AG09309 (cell line): Measurements from ENCODE around the gene APOA1.

Experiments used
- DNase-seq: peaks from one replicate; pipeline ENCODE4 v3.0.0-alpha.2; 2010; ENCODE audit warnings: low read depth
- H3K4me3 ChIP-seq: 2 replicates; pipeline ENCODE4 v1.5.1; 2011; ENCODE audit warnings: mild to moderate bottlenecking, low read depth, low read length, moderate library complexity; ENCODE audit not compliant: control insufficient read depth
- TF ChIP-seq, protein P1 (sequence below): IDR thresholded peaks from 2 replicates; pipeline ENCODE4 v1.5.1; 2011; ENCODE audit warnings: mild to moderate bottlenecking, low read depth, low read length, inconsistent platforms; ENCODE audit not compliant: insufficient read depth, control insufficient read depth; ENCODE audit errors: missing control alignments

Gene APOA1

DNA sequence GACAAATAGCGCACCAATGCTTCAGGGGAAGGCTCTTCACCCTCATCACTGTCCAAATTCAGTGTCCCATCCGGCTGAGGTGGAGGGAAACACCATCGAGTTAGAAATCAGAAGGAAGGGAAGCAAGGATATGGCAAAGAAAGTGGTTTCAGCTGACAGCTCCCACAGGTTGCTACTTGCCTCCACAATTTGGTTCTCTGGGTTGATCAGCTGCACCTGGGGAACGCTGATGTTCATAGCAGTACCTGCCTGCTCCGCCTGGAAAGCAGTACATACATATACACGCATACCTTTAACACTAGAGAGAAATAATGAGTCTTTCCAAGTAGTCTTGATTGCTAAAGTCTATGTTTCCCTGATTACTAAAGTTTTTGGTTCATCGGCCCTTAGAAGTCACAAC lies 37.8 kb upstream of the APOA1 start:
- DNase-seq = no peak
- TF ChIP-seq, protein P1, sequence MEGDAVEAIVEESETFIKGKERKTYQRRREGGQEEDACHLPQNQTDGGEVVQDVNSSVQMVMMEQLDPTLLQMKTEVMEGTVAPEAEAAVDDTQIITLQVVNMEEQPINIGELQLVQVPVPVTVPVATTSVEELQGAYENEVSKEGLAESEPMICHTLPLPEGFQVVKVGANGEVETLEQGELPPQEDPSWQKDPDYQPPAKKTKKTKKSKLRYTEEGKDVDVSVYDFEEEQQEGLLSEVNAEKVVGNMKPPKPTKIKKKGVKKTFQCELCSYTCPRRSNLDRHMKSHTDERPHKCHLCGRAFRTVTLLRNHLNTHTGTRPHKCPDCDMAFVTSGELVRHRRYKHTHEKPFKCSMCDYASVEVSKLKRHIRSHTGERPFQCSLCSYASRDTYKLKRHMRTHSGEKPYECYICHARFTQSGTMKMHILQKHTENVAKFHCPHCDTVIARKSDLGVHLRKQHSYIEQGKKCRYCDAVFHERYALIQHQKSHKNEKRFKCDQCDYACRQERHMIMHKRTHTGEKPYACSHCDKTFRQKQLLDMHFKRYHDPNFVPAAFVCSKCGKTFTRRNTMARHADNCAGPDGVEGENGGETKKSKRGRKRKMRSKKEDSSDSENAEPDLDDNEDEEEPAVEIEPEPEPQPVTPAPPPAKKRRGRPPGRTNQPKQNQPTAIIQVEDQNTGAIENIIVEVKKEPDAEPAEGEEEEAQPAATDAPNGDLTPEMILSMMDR = no peak
- no peak overlapping the region for H3K4me3 ChIP-seq

DNA sequence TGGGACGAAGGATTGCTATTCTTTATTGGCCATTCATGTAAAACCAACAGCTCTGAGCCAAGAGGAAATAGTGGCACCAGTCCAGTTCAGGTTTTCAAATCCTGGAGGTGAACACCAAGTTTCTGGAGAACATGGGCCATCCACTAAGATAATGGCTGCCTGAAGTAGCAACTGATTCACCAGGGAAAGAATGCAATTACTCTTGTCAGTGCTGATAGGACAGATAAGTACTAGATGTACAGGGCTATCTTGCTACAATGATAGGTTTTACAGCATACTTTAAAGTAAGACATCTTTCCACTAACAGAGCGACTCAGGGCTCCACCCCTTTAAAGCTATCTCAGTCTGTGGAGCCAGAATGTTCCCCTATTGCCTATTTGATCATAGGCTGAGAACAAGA lies 36.8 kb upstream of the APOA1 start:
- no peak for DNase-seq
- no peak overlapping the region for H3K4me3 ChIP-seq
- TF ChIP-seq, protein P1 = no peak

DNA sequence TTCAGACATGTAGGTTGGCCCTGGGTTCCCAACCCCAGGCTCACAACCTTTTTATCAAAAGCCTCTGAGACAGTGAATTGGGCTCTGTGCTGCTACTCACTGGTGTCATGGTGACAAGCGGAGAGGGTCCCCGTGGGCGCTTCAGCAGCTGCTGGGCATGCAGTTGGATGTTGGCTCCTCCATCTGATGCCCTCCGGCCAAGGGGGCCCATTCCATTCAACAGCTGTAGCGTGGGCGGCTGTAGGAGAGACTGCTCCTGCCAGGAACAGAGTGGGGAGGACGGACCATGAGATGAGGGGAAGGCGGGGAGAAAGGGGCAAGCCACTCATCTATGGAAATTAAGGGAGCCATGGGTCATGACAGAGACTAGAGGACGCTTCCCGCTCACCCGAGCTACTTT lies 36.0 kb upstream of the APOA1 start:
- TF ChIP-seq, protein P1 = no peak
- H3K4me3 ChIP-seq = no peak overlapping the region
- DNase-seq = no peak

DNA sequence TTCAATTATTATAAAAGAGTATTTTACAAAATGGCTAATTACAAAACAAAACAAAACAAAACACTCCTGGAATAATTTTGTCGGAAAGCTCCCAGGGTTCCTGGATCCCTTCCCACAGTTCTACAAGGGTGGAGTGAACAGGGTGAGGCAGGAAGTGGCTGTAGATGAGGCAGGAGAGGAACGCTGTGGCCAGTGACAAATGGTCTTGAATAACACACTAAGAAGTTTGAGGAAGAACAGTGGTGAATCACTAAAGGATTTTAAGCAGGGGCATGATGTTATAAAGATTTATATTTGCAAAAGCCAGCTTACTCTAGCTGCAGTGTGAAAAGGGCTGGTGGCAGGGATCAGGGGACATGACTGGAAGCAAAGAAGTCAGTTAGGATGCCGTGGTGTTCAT lies 33.8 kb upstream of the APOA1 start:
- DNase-seq = peak; percentile 82
- TF ChIP-seq, protein P1 = no peak
- no peak overlapping the region for H3K4me3 ChIP-seq

DNA sequence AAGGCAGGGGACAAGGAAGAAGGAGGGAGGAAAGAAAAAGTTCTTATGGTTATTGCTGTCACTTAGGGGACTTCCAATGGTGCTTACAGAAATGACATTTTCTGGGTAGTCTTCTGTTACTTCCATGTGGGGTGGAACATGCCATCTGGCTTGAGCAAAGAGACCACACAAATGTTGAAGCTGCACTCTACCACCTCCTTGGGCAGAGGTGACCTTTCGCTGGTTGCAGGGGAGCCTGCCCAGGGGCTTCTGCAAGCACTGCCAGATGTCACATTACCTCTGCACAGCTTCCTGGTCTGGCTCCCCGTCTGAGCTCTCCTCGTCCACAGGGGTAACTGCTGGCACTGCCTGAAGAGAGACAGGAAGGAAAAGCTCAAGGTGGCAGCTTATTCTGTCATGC lies 32.6 kb upstream of the APOA1 start:
- DNase-seq = no peak
- TF ChIP-seq, protein P1 = no peak

DNA sequence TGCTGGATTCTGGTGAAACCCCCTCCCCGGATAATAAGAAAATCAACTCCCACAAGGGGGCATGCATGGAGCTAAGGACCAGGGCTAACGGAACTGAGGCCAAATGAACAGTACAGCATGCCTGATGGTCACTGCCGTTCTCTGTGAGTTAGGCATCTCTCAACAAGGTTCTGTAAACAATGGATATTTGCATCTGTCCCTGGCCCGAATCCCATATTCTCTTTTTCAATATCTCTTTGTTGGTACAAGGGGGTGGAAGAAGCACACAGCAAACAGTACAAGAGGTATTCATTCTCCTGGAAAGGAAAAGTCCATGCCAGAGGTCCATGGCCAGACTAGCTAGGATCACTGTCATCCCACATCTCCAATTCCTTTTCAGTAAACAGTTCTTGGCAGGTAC lies 32.2 kb upstream of the APOA1 start:
- TF ChIP-seq, protein P1 = no peak
- DNase-seq = no peak
- H3K4me3 ChIP-seq = no peak overlapping the region

More for the DNA sequence above, 32.6 kb upstream of the APOA1 start:
- no peak overlapping the region for H3K4me3 ChIP-seq

DNA sequence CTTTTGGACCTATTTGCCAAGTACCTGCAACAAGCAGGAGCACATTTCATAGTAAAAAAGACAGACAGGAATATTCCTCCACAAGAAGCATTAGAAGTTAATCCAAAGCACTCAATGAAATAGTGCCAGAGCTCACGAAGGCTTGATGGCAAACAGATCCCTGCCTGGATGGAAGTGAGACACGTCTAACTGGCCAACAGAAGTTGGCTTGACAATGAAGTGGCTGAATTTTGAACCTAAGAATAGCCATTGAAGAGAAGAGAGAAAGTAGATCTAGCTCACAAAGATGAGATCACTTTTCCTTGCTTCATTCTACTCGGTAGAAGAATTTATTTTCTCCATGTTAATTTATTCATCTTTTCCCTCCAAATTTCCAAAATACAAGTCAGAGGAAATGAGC lies 30.6 kb upstream of the APOA1 start:
- no peak for DNase-seq
- TF ChIP-seq, protein P1 = no peak

More for the DNA sequence above, 30.6 kb upstream of the APOA1 start:
- H3K4me3 ChIP-seq = no peak overlapping the region
